Measurements from ENCODE around the gene AHCY.

- no peak for TF ChIP-seq TAF1 (IDR thresholded peaks at IDR 0.05; ENCODE audit: low read depth, low read length)
- no peak for TF ChIP-seq POLR2A (IDR thresholded peaks at IDR 0.05; ENCODE audit: low read depth, low read length)
- no peak for TF ChIP-seq POLR2AphosphoS5 (IDR thresholded peaks at IDR 0.05; ENCODE audit: low read depth, low read length)
- TF ChIP-seq PAX5 (IDR thresholded peaks at IDR 0.05; ENCODE audit: insufficient read depth, low read length, severe bottlenecking), result no peak
- no peak for TF ChIP-seq SPI1 (IDR thresholded peaks at IDR 0.05; ENCODE audit: low read depth, low read length)
- TF ChIP-seq POU2F2 (IDR thresholded peaks at IDR 0.05; ENCODE audit: low read depth, low read length), result no peak
Measured at GRCh38 chr20:34305333-34306230, 2.4 kb upstream of the AHCY start.
